ENCODE measurements around the gene DPH6. TPM values are rescaled to one million over a fixed set of nuclear protein-coding genes. Genes with fewer than 3 reads are reported as not detected.

Gene DPH6
- total RNA-seq, 4 donors from 2014 or later, result 20.9 to 37.8 (median 26.7) TPM

DNA sequence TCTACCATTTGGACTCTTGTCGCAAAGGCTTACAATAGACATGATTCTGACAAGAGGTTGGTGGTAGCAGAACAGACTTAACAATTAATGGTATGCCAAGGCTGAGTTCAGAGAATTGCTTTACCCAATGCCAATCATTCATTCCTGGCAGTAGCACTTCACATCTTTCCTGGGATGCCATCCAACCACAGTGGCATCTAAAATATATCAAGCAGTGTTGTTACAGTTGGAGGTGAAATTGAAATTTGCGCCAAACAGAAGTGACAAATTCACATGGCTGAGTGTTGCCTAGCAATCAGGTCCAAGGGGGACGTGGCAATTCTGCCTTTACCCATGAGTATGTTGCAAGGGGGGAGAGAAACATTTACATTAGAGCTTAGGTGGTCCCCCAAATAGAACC lies 21.0 kb upstream of the DPH6 start:
- Histone ChIP-seq H3K27ac (no peak overlapping the region), H3K27me3 (no peaks in the 10 kb centered on the region), H3K36me3 (no peaks in the 10 kb centered on the region), H3K4me3 (no peak overlapping the region), H3K9me3 (no peaks in the 10 kb centered on the region), H3K4me1 (no peaks in the 10 kb centered on the region)
- DNase-seq (ENCODE audit: low spot score in 2 of 2), result no peak
- WGBS, 2 donors, result 93 to 94% methylated on average over 3 of the region's 3 CpGs
- no peak for TF ChIP-seq POLR2A (IDR thresholded peaks at IDR 0.05)
- no peak for TF ChIP-seq EP300 (IDR thresholded peaks at IDR 0.05)
- TF ChIP-seq, protein P1, sequence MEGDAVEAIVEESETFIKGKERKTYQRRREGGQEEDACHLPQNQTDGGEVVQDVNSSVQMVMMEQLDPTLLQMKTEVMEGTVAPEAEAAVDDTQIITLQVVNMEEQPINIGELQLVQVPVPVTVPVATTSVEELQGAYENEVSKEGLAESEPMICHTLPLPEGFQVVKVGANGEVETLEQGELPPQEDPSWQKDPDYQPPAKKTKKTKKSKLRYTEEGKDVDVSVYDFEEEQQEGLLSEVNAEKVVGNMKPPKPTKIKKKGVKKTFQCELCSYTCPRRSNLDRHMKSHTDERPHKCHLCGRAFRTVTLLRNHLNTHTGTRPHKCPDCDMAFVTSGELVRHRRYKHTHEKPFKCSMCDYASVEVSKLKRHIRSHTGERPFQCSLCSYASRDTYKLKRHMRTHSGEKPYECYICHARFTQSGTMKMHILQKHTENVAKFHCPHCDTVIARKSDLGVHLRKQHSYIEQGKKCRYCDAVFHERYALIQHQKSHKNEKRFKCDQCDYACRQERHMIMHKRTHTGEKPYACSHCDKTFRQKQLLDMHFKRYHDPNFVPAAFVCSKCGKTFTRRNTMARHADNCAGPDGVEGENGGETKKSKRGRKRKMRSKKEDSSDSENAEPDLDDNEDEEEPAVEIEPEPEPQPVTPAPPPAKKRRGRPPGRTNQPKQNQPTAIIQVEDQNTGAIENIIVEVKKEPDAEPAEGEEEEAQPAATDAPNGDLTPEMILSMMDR (IDR thresholded peaks at IDR 0.05), result no peak

DNA sequence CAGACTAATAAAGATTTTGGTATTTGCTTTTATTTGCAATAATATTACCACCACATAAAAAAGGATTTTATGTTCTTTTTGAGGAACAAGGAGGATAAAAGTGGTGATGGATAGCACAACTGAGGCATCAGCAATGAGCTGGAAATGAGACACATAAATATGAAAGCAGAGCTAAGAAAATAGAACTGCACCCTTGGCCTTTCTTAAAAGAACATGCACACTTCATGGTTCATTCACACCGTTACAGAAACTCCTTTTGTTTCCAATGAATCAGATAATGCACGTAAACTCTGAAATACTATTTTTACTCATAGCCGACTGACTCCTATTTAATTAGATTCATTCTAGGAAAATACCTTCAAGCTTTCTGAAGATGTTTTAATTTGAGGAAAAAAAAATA lies 19.9 kb upstream of the DPH6 start:
- H3K36me3 ChIP-seq, result no peaks in the 10 kb centered on the region
- DNase-seq (ENCODE audit: low spot score in 2 of 2), result no peak
- no peaks in the 10 kb centered on the region for H3K4me1 ChIP-seq
- H3K9me3 ChIP-seq, result no peaks in the 10 kb centered on the region
- no peak overlapping the region for H3K4me3 ChIP-seq
- TF ChIP-seq, protein P1 (IDR thresholded peaks at IDR 0.05), result no peak
- TF ChIP-seq POLR2A (IDR thresholded peaks at IDR 0.05) (no peak), EP300 (IDR thresholded peaks at IDR 0.05) (no peak)
- WGBS, 2 donors, result 69% methylated on average over 3 of the region's 3 CpGs
- H3K27me3 ChIP-seq, result no peaks in the 10 kb centered on the region
- no peak overlapping the region for H3K27ac ChIP-seq

DNA sequence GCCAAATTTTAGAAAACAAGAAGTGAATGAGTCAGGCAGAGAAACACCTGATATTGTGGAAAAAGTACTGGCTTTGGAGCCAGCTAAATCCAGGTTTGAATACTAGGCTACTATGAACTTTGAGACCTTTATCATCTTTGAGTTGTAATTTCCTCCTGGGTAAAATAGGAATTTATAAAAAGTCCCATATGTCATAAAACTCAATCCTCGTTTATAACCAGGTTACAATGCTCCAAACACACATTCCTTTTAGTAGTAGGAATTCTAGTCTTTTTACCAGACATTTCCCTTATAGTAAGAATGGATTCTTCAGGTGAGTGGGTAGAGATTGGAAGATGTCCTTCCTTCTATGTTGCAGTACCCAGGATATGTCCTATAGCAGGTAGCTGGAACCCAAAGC lies 16.7 kb upstream of the DPH6 start:
- no peaks in the 10 kb centered on the region for H3K36me3 ChIP-seq
- no peak for DNase-seq (ENCODE audit: low spot score in 2 of 2)
- WGBS, 2 donors, result 72 to 86% methylated on average over 1 of the region's 1 CpG
- no peaks in the 10 kb centered on the region for H3K9me3 ChIP-seq
- no peaks in the 10 kb centered on the region for H3K27me3 ChIP-seq
- H3K4me3 ChIP-seq, result no peak overlapping the region
- H3K27ac ChIP-seq, result no peak overlapping the region
- H3K4me1 ChIP-seq, result no peaks in the 10 kb centered on the region
- TF ChIP-seq, protein P1 (IDR thresholded peaks at IDR 0.05), result no peak
- TF ChIP-seq POLR2A (IDR thresholded peaks at IDR 0.05) (no peak), EP300 (IDR thresholded peaks at IDR 0.05) (no peak)

DNA sequence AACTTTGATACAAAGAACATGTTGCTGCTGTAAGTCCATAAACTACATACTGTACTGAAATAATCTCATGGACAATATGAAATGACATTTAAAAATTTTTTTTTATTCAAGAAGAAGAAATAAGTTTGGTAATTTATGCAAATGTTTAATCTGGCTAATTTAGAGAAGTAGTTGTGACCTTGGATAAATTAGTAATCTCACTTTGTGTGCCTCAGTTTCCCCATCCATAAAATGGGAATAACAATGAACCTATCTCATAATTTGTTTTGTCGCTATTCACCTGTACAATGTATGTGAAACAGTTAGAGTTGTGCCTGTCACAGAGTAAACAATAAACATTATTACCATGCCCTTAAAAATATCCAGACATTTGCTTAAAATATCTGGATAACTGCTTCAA lies 15.3 kb upstream of the DPH6 start:
- no peaks in the 10 kb centered on the region for H3K36me3 ChIP-seq
- no peaks in the 10 kb centered on the region for H3K27me3 ChIP-seq
- 95 to 98% methylated on average over 1 of the region's 1 CpG for WGBS, 2 donors
- DNase-seq (ENCODE audit: low spot score in 2 of 2), result no peak
- no peak overlapping the region for H3K4me3 ChIP-seq
- no peaks in the 10 kb centered on the region for H3K4me1 ChIP-seq
- no peaks in the 10 kb centered on the region for H3K9me3 ChIP-seq
- H3K27ac ChIP-seq, result no peak overlapping the region
- TF ChIP-seq EP300 (IDR thresholded peaks at IDR 0.05) (no peak), POLR2A (IDR thresholded peaks at IDR 0.05) (no peak)
- TF ChIP-seq, protein P1 (IDR thresholded peaks at IDR 0.05), result no peak

DNA sequence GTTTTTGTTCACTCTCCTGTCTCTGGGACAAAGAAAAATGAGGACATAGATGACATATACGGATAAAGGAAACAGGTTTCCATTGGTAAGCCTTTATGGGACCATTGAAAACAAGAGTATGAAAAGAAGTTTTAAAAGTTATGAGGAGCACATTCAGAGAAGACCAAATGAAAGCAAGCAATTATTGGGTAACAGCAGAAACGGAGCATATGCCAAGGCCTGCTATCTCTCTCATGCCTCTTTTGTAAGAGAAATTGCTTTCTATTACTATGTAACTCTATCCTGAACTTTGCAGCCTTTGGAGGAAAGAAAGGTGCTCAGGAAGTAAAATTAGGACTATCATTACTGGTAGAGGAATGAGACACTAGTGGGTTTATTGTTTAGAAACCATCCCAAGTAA lies 14.9 kb upstream of the DPH6 start:
- H3K27me3 ChIP-seq, result no peaks in the 10 kb centered on the region
- WGBS, 2 donors, result 46 to 49% methylated on average over 2 of the region's 2 CpGs
- H3K4me3 ChIP-seq, result no peak overlapping the region
- no peak overlapping the region for H3K27ac ChIP-seq
- no peak for DNase-seq (ENCODE audit: low spot score in 2 of 2)
- no peaks in the 10 kb centered on the region for H3K9me3 ChIP-seq
- H3K4me1 ChIP-seq, result no peaks in the 10 kb centered on the region
- no peaks in the 10 kb centered on the region for H3K36me3 ChIP-seq
- TF ChIP-seq EP300 (IDR thresholded peaks at IDR 0.05), result no peak
- TF ChIP-seq POLR2A (IDR thresholded peaks at IDR 0.05), result no peak
- TF ChIP-seq, protein P1 (IDR thresholded peaks at IDR 0.05), result no peak
